IPS DF 4.7 (cell line): ENCODE results near the gene GRM5.

Experiments
- DNase-seq: peaks from one replicate; pipeline ENCODE4 v3.0.0-alpha.2; 2013; ENCODE audit warnings: low spot score; ENCODE audit errors: extremely low read depth

The GRM5 gene

GRCh38 chr11:88704485-88704884 is 361.3 kb downstream of the GRM5 start:
- DNase-seq, result no peak

- DNase-seq, result no peak
These were observed 364.0 kb downstream of the GRM5 start for GRCh38 chr11:88701816-88702215.

- no peak for DNase-seq
These were observed 368.6 kb downstream of the GRM5 start for GRCh38 chr11:88697139-88697538.

GRCh38 chr11:88695689-88696414 is 369.9 kb downstream of the GRM5 start:
- DNase-seq, result no peak

- no peak for DNase-seq
These were observed 373.3 kb downstream of the GRM5 start for GRCh38 chr11:88692306-88693086.

- no peak for DNase-seq
These were observed 376.1 kb downstream of the GRM5 start for GRCh38 chr11:88689548-88690240.

- DNase-seq, result no peak
These were observed 382.8 kb downstream of the GRM5 start for GRCh38 chr11:88683024-88683423.

- no peak for DNase-seq
These were observed 385.0 kb downstream of the GRM5 start for GRCh38 chr11:88680806-88681205.

GRCh38 chr11:88666364-88666763 is 399.4 kb downstream of the GRM5 start:
- DNase-seq, result no peak

- DNase-seq, result no peak
These were observed 408.6 kb downstream of the GRM5 start for GRCh38 chr11:88657076-88657738.

- DNase-seq, result no peak
These were observed 409.5 kb downstream of the GRM5 start for GRCh38 chr11:88656283-88656682.

GRCh38 chr11:88655656-88656055 is 410.1 kb downstream of the GRM5 start:
- no peak for DNase-seq

GRCh38 chr11:88655196-88655595 is 410.6 kb downstream of the GRM5 start:
- no peak for DNase-seq

GRCh38 chr11:88651556-88651955 is 414.2 kb downstream of the GRM5 start:
- DNase-seq, result no peak

GRCh38 chr11:88644724-88645123 is 421.1 kb downstream of the GRM5 start:
- DNase-seq, result no peak

- no peak for DNase-seq
These were observed 433.6 kb downstream of the GRM5 start for GRCh38 chr11:88632163-88632562.

- DNase-seq, result no peak
These were observed 434.3 kb downstream of the GRM5 start for GRCh38 chr11:88631497-88631896.

GRCh38 chr11:88629496-88629895 is 436.3 kb downstream of the GRM5 start:
- DNase-seq, result no peak

- no peak for DNase-seq
These were observed 439.6 kb downstream of the GRM5 start for GRCh38 chr11:88626216-88626615.

- no peak for DNase-seq
These were observed 442.3 kb downstream of the GRM5 start for GRCh38 chr11:88623531-88623930.

GRCh38 chr11:88620568-88621130 is 445.1 kb downstream of the GRM5 start:
- no peak for DNase-seq
